Stimulated activated memory B cell treated with anti-CD40 and anti-IgM and Interleukin-4, amounts not matched to agents 10 μg/mL and 1 μg/mL and 100 μg/mL, for 72 hours (primary cell): ENCODE data around the gene USP21.

Experiments
- ATAC-seq: fragments of 150-1000 bp; cut with Tn5 transposase; 2 replicates; pipeline ENCODE4 v1.10.0; 2021
- H3K27ac Mint-ChIP-seq: one replicate; pipeline ENCODE4 v1.8.0; 2022; ENCODE audit warnings: mild to moderate bottlenecking, mixed read lengths
- H3K27me3 Mint-ChIP-seq: one replicate; pipeline ENCODE4 v1.8.0; 2022; ENCODE audit warnings: mixed read lengths
- H3K36me3 Mint-ChIP-seq: one replicate; pipeline ENCODE4 v1.8.0; 2022; ENCODE audit warnings: mixed read lengths
- H3K4me1 Mint-ChIP-seq: one replicate; pipeline ENCODE4 v1.8.0; 2022; ENCODE audit warnings: mixed read lengths
- H3K4me3 Mint-ChIP-seq: one replicate; pipeline ENCODE4 v1.8.0; 2022; ENCODE audit warnings: mild to moderate bottlenecking, moderate library complexity, mixed read lengths
- H3K9me3 Mint-ChIP-seq: one replicate; pipeline ENCODE4 v1.8.0; 2022; ENCODE audit warnings: mixed read lengths

Gene USP21

DNA sequence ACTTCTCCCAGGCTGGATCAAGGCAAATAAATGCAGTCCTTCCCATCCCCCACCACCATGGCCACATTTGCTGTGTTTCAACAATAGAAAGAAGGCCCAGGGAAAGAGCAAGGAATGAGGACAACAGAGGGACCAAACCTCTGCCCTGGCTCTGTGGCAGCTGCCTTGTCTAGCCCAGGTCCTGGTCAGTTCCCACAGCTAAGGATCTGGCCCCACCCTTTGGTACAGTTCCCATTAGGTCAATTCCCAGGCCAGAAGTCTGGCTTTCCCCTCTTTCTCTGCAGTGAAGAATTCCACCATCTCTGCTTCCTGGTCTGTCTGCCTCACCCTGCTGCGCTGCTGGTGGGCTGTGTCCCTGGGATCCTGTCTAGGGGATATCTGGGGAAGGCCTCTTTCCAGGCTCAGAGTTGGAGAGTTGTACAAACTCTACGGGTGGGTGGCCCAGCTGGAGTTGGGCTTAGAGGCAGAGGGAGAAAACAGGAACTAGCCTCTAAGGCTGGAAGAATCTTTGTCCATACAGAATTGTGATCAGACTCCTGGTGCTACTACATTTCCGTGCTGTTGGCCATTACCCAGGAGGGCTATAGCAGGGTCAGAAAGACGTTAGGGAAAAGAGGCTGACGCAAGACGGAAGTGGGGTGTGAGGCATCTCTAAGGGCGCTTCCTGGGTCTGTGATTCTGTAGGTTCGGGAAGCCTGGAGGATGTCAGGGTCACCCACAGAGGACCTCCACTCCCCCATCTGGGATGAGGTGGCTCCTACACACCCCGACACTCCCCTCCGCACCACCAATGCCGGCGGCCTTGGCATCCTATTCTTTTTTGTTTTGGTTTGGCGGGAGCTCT, 41.9 kb downstream of the USP21 start:
- no peak for ATAC-seq
- Mint-ChIP-seq H3K9me3 (no peaks in the 10 kb centered on the region), H3K27ac (peak overlapping the region; percentile 96), H3K36me3 (peaks cover 20% of the 10 kb centered on the region), H3K27me3 (no peaks in the 10 kb centered on the region), H3K4me1 (peaks cover 34% of the 10 kb centered on the region), H3K4me3 (peak overlapping the region; percentile 95)

DNA sequence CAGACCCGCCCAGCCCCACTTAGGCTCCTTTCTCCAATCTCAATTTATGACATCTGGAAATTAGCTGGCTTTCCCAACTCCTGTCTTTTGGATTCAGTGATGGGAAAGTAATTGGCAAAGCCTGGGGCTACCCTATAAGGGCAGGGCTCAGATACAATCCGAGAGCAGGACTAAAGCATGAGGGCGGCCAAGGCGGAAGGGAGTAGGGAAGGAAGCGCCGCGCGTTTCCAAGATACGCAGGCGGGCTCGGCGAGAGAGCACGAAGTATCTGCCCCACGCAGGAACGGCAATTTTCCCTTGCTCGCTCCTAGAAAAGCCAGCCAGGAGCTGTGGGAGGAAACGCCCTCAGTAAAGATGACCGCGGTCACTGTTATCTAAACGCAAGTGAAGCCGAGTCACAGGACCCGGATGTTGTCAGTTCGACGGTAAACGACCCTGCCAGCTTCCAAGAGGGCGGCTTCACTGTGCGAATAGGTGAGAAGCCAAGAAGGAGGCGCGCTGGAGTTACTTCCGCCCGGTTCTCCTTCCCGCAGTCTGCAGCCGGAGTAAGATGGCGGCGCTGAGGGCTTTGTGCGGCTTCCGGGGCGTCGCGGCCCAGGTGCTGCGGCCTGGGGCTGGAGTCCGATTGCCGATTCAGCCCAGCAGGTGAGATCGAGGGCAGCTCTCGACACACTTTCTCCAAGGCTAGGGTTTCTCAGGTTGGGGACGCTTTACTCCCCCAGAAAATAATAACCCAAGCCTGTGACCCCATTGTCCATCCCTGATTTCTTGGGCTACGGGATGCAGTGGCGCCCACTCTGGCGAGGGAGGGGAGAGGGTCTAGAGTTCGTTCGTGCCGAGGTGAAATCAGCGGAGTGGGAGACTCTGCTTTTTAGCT, 42.8 kb downstream of the USP21 start, which contains the start of gene NDUFS2:
NDUFS2 (plus strand) TSS at position 532 of the 877 bp plus-strand sequence; CDS start at position 551, 19 bp downstream.
- no peaks in the 10 kb centered on the region for H3K9me3 Mint-ChIP-seq
- ATAC-seq = peak; percentile 99
- peak within 1 kb of the TSS; percentile 95 for H3K4me3 Mint-ChIP-seq
- H3K27me3 Mint-ChIP-seq = no peaks in the 10 kb centered on the region
- peaks cover 26% of the 10 kb centered on the region for H3K36me3 Mint-ChIP-seq
- peaks cover 37% of the 10 kb centered on the region for H3K4me1 Mint-ChIP-seq
- H3K27ac Mint-ChIP-seq = peak within 1 kb of the TSS; percentile 96

DNA sequence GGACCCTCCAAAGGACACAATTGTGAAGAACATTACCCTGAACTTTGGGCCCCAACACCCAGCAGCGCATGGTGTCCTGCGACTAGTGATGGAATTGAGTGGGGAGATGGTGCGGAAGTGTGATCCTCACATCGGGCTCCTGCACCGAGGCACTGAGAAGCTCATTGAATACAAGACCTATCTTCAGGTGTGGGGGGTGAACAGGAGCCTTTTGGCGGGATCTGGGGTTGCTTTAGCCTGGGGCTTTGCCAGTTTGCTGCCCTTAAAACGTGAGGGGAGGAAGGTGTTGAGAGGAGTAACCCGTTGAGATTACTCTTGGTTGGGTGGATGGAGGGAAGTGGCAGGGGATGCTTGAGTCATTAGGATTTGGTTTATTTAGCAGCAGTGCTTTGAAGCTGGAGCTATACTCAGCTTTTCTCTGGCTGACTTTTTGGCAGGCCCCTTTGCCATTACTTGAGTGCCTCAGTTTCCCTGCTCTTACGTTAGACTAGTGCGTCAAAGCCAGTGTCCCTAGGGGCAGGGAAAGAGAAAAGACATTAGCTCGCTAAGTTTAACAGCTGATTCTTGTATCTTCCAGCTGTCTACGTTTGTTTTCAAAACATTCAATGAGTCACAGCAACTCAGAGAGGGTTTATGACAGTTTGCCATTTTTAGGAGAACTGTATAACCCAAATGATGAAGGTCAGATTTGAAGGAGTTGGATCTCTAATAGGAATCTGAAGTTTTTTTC, 47.3 kb downstream of the USP21 start:
- ATAC-seq = no peak
- Mint-ChIP-seq H3K27ac (no peak overlapping the region), H3K27me3 (no peaks in the 10 kb centered on the region), H3K36me3 (peaks cover 58% of the 10 kb centered on the region), H3K4me3 (no peak overlapping the region), H3K9me3 (no peaks in the 10 kb centered on the region), H3K4me1 (peaks cover 40% of the 10 kb centered on the region)

DNA sequence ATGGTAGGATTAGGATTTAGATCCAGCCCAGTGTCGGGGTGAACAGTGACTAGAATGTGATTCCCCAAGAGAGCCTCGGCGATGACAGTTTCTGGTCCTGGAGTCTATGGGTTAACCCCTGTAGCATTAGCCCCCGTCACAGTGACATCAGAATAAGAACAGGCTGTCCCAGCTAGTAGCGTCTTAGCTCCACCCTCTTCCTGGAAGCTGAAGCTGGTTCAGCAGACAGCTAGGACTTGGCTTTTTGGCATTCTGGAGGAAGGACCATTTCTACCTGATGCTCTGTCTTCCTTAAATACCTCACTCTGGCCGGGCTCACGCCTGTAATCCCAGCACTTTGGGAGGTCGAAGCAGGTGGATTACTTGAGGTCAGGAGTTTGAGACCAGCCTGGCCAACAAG, 47.9 kb downstream of the USP21 start:
- H3K4me1 Mint-ChIP-seq = peaks cover 36% of the 10 kb centered on the region

DNA sequence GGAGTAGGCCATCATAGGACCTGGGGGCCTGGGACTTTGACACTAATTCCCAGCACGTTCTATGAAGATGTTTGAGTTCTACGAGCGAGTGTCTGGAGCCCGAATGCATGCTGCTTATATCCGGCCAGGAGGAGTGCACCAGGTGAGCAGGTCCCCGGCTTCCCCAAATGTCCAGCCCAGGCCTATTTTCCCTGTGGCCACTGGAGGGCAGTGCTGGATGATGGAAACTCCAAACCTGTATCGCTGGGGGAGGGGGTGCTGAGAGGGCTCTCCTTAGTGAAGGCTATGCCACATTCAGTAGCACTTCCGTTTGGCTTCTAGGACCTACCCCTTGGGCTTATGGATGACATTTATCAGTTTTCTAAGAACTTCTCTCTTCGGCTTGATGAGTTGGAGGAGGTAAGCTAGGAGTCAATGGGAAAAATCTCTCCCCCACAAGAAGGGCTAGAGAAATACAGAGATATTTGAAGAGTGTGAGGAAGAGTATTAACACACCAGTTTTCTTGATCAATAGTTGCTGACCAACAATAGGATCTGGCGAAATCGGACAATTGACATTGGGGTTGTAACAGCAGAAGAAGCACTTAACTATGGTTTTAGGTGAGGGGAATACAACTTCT, 50.6 kb downstream of the USP21 start:
- H3K4me1 Mint-ChIP-seq = peaks cover 22% of the 10 kb centered on the region
- no peaks in the 10 kb centered on the region for H3K27me3 Mint-ChIP-seq
- no peak overlapping the region for H3K4me3 Mint-ChIP-seq
- H3K9me3 Mint-ChIP-seq = no peaks in the 10 kb centered on the region
- peaks cover 79% of the 10 kb centered on the region for H3K36me3 Mint-ChIP-seq
- ATAC-seq = peak; percentile 80
- H3K27ac Mint-ChIP-seq = no peak overlapping the region

More for the DNA sequence above, 47.9 kb downstream of the USP21 start:
- Mint-ChIP-seq H3K27me3 (no peaks in the 10 kb centered on the region), H3K36me3 (peaks cover 64% of the 10 kb centered on the region), H3K9me3 (no peaks in the 10 kb centered on the region), H3K27ac (no peak overlapping the region), H3K4me3 (no peak overlapping the region)
- no peak for ATAC-seq

DNA sequence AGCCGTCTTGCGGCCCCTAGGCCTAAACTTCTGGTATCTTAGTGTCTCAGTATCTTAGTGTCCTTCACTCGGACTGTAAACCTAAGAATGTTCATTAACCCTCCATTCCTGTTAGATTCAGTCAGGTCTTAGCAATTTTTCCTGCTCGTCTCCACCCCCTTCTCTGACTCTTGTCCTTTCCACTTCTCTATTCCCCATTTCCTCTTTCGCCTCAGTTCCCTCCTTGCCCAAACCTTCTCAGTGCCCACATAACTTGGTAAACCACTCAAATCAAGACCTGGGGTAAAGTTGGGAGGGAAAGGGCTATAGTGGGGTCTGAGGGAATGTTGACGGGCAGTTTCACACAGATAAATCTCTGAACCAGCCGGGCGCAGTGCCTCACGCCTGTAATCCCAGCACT, 55.1 kb downstream of the USP21 start:
- ATAC-seq = no peak
- Mint-ChIP-seq H3K36me3 (peaks cover 56% of the 10 kb centered on the region), H3K4me3 (no peak overlapping the region), H3K4me1 (peaks cover 35% of the 10 kb centered on the region), H3K27me3 (peaks cover 11% of the 10 kb centered on the region), H3K27ac (no peak overlapping the region), H3K9me3 (no peaks in the 10 kb centered on the region)

DNA sequence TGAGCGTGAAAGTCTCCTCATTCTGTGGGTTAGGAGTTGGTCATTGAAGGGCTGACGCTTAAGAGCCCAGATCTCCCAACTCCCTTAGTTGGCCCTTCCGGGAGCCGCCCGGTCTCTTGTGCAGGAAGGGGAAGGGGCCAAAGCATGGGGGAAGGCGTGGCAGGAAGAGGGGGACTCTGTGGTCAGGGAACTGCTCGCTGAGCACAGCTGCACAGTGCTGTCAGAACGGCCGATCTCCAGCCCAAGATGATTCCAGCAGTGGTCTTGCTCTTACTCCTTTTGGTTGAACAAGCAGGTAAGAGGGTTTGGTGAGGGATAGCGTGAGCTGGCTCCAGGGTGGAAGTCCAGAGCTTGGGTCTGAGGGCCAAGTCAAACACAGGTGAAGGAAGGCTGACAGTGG, 55.8 kb downstream of the USP21 start, which contains the start of gene FCER1G:
FCER1G (plus strand) TSS at position 220 of the 400 bp plus-strand sequence; CDS start at position 247, 27 bp downstream.
- Mint-ChIP-seq H3K4me3 (no peak within 1 kb of the TSS), H3K27me3 (peaks cover 11% of the 10 kb centered on the region), H3K9me3 (no peaks in the 10 kb centered on the region), H3K27ac (no peak within 1 kb of the TSS), H3K36me3 (peaks cover 49% of the 10 kb centered on the region), H3K4me1 (peaks cover 28% of the 10 kb centered on the region)
- no peak for ATAC-seq
